Testis (tissue), 2 donors: Measurements from ENCODE around the gene CDC16.

Experiments
- CTCF ChIP-seq, 3 experiments: fragments of 450-650 bp in 2 of 3; fragments of 200-600 bp in 1 of 3; sonication (generic) in 1 of 3; IDR thresholded peaks; one replicate each; pipeline ENCODE4 v1.5.1; 2016 to 2019; ENCODE audit warnings: antibody characterized with exemption in 3 of 3, mild to moderate bottlenecking in 2 of 3, moderate library complexity in 1 of 3
- POLR2A ChIP-seq: fragments of 450-650 bp; IDR thresholded peaks from one replicate; pipeline ENCODE4 v1.6.1; 2017; ENCODE audit warnings: antibody characterized with exemption, mild to moderate bottlenecking, moderate library complexity

- TF ChIP-seq CTCF (IDR thresholded peaks at IDR 0.05) (no peak), POLR2A (no peak)
Measured at GRCh38 chr13:114284680-114285079, 50.0 kb downstream of the CDC16 start.
